GM21381 (cell line): Measurements from ENCODE around the gene PTPRK.
"Not testable (repeated sequence)": the region's sequence is repeated elsewhere in the genome, so short reads cannot be mapped to it uniquely, and the experiment has no call there.

ENCODE experiments used
- ATAC-seq: cut with Tn5 transposase; IDR thresholded peaks from one replicate; pipeline ENCODE4 v1.9.1; 2021; ENCODE audit warnings: mild to moderate bottlenecking, moderate library complexity; ENCODE audit not compliant: unreplicated experiment

The PTPRK gene

DNA sequence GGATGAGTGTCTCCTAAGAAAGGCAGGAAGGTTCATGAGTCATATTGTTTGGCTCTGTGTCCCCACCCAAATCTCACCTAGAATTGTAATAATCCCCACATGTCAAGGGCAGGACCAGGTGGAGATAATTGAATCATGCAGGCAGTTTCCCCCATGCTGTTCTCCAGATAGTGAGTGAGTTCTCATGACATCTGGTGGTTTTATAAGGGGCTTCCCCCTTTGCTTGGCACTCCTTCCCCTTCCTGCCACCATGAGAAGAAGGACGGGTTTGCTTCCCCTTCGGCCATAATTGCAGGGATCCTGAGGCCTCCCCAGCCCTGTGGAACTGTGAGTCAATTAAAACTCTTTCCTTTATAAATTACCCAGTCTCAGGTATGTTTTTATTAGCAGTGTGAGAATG, 542.2 kb downstream of the PTPRK start:
- not testable (repeated sequence) for ATAC-seq

DNA sequence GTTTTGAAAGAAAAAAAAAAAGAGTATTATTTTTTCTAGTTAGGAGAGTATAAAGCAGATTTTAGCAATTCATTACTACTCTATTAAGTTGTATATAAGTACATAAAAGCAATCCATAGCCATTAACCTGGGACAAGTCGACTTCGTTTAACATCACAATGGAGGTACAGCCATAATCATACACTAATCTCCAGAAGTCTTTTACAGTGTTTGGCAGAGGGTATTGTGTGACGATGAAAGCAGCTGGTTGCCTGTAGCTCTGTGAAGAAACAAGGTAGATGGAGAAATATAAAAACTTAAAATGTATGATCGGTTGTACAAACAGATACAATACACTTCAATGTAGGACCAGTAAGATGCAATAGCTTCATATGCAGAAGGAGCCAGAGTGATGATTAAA, 543.6 kb downstream of the PTPRK start:
- no peak for ATAC-seq

- no peak for ATAC-seq
These were observed 544.3 kb downstream of the PTPRK start for GRCh38 chr6:127976111-127976510.

- no peak for ATAC-seq
These were observed 547.6 kb downstream of the PTPRK start for GRCh38 chr6:127972815-127973214.

- no peak for ATAC-seq
These were observed 548.4 kb downstream of the PTPRK start for GRCh38 chr6:127971945-127972391.

- ATAC-seq, result no peak
These were observed 549.0 kb downstream of the PTPRK start for GRCh38 chr6:127971386-127971785.

GRCh38 chr6:127969701-127970100, 550.7 kb downstream of the PTPRK start:
- ATAC-seq, result no peak

- no peak for ATAC-seq
These were observed 552.0 kb downstream of the PTPRK start for GRCh38 chr6:127968394-127968793.

DNA sequence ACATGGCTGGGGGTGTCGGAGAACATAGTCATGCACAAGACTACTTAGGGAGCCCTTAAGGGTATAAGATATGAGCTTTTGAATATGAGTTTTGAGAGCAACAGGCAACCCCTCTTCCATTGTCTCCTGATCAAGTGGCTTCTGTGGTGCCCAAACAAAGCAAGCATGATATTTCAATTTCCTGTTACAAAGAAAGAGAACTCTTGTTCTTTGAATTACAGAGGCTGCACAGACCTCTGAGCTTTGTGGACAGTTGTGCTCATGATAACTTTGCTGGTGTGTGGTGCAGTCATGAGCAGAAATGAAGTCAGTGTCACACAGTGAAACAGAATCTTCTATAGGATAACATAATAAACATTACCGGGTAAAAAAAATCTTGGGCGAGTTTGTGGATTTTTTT, 552.7 kb downstream of the PTPRK start:
- ATAC-seq, result no peak

DNA sequence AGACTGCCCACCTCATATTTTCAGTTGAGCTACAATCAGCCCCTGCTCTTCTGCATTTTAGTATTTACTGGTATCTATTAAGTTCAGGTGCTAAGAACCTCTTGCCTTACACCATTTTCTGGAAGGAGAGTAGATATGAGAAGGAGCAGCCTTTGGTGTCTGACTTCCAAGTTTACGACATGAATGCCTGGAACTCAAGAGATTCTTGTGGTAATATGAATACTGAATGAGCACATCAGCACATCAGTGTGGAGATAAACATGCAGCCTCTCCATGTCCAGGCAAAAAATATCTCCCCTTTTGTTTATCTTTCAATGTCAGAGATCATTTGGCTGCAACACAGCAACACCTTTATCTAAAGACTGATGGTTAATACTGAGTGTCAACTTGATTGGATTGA, 553.8 kb downstream of the PTPRK start:
- no peak for ATAC-seq

DNA sequence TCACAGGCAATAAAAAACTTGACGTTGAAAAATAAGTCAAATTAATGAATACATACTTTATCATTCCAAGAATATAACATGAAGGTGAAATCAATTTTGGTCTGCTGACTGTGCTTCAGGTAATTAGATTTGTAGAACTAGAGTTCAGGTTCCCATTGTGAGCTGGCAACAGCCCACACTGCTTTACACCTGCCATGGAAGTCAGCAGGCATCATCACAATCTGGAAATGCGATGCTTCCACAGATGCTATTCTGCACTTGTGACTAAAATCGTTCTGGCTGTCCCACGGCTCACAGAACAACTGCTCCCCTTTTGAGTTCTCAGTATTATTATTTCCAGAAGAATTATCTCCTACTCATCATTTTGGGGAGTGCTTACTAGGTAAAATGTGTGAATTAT, 556.9 kb downstream of the PTPRK start:
- no peak for ATAC-seq

DNA sequence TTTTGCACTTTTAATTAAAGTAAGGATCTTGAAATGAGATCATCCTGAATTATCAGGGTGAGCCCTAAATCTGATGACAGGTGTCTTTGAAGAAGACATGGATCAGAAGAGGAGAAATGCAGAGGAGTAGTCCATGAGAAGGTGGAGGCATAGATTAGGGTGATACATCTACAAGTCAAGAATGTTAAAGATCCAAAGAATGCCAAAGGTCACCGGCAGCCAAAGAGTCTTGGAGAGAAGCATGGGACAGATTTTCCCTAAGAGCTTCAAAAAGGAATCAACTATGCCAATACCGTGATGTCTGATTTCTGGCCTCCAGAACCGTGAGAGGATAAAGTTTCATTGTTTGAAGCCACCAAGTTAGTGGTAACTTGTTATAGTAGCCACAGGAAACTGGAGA, 560.5 kb downstream of the PTPRK start:
- no peak for ATAC-seq

DNA sequence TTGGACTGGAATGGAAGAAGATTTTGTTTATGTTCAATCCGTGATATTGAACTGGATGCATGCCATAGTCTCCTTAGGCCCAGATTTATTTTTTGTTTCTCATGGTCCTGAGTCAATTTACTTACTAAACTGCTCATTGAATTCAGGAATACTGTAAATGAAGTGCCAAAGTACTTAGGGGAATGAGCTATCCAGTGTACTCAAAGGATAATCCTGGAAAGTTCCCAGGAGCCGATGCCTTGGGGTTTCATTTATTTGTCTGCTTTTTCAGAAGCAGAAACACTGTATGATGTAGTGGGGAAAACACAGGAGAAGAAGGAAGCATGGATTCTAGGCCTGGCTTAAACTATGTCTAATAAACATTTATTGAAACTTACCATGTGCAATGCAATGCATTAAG, 563.4 kb downstream of the PTPRK start:
- ATAC-seq, result no peak

DNA sequence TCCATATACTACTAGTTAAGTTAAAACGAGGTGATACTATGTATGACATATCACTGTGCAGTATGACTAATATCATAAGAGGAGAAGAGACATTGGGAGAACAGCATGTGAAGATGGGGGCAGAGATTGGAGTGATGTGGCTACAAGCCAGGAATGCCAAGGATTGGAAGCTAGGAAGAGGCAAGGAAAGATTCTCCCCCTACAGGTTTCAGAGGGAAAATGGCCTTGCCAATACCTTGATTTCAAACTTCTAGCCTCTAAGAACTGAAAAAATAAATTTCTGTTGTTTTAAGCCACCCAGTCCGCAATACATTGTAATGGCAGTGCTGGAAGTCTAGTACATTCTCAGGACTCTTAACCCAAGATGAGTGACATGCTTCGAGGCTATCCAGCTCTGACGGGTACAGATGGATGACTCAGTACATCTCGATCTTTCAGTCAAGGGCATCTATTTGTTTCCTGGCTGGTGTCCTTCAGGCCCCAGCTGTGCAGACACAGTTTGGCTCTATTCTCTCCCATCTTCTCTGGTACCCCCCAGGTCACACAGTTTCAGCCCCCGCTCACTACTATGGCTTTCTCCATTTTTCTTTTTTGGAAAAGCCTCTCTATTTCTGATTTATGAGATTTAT, 564.0 kb downstream of the PTPRK start:
- ATAC-seq, result no peak

DNA sequence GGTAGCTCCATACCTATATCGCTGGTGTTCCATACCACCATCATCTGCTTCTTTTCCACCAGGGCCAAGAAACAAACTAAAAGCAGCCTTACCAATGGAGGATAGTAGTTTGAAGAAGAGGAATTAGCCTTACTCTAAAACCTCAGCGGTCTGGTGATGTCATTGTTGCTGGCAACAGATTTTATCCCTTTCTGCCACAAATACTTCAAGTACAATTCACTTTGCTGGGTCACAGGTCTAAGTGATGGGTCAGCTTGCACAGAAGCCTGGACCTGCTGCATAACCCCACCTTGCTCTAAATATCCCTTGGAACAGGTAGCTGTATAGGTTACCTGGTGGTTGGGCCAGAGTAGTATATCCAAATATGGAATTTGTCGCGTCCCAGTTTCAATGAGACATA, 566.3 kb downstream of the PTPRK start:
- ATAC-seq, result no peak

GRCh38 chr6:127952831-127953230, 567.6 kb downstream of the PTPRK start:
- ATAC-seq, result no peak

DNA sequence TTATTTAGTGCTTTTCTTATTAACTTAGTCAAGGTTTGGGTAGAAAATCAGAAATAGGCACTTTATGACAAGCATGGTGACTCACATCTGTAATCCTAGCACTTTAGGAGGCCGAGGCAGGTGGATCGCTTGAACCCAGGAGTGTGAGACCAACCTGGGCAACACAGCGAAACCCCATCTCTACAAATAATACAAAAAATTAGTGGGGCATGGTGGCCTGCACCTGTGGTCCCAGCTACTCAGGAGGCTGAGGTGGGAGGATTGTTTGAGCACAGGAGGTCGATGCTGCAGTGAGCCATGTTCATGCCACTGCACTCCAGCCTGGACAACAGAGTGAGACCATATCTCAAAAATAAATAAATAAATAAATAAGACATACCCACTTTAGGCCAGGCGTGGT, 568.2 kb downstream of the PTPRK start:
- ATAC-seq, result no peak

GRCh38 chr6:127951172-127951917, 569.1 kb downstream of the PTPRK start:
- peak; percentile 85 for ATAC-seq

DNA sequence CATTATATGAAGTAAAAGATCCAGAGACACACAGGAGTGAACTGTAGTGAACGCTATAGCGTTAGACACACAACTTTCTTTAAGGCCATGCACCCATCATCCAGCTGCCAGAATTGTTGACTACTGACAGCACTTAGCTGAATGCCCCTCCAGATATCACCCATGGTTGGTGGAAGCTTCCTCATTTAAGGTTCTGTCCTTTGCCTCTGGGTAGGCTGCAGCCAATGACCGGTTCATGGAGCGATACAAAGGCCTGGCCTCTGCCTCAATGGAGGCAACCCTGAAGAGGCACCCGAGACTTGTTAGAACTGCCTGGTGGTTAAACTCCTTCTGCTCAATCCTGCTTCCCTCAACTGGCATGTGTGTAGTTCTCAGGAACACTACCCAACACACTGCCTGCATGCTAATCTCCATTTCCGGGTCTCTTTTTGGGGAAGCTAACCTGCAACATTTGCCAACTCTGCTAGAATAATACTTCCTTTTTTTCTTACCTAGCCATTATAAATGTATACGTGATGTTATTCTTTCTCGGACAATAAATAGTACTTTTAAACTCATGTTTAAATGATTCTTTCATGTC, 569.7 kb downstream of the PTPRK start:
- peak; percentile 41 for ATAC-seq

DNA sequence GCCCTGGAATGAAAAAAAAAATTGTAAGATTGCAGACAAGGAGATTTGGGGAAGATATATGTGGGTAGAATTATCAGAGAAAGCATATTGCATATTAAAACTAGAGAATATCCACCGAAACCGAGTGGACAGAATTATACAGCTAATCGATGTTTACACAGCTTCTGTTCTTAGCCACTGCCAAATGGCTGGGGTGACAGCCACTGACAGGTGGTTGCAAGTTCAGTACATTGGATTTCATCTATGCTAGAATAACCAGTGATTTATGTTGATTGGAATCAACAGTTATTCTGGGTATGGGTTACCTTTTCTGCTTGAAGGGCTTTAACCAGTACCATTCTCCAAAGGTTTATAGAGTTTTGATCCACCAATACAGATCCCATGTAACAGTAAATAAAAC, 571.1 kb downstream of the PTPRK start:
- ATAC-seq, result no peak

GRCh38 chr6:127946388-127946787, 574.0 kb downstream of the PTPRK start:
- ATAC-seq, result no peak

DNA sequence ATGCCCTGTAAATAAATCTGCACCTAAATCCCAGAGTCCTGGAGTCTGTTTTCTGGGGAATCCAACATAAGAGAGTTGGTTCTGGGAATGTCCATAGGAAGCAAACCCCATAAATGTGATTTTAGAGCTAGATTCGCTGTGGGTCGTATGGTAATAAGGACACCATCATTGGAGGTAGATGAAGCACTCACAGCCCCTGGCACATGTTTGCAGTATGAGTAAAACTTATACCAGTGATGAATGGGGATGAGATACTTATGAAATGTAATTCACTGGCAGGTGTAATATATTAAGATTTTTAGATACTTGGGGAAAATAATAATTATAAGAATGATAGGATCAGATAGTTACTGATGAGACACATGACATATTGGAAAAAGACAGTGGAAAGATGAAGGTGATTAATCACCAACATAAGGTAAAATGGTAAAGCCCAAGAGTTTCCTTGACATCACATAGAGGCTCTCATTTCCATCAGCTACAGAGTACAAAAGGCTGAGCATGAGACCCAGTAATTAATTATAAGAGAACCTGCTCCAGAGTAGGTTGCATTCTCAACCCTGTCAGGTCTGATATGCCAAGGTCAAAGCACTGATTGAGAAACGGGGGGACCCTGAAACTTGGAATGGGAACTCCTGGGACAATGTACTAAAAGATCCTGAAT, 574.8 kb downstream of the PTPRK start:
- ATAC-seq, result no peak
